ENCODE measurements around the gene MEX3D.

MEX3D gene

GRCh38 chr19:1592755-1593500 is 24.8 kb upstream of the MEX3D start, which contains the start of gene MBD3:
Gene MBD3, minus strand, starts transcription at chr19:1592865. Its CDS starts 234 bp downstream, at chr19:1592631.
- DNase-seq, result peak; percentile 94

- DNase-seq, result peak; percentile 92
These were observed 24.1 kb upstream of the MEX3D start for GRCh38 chr19:1592024-1592754.

GRCh38 chr19:1591421-1592023 is 23.4 kb upstream of the MEX3D start:
- no peak for DNase-seq

- DNase-seq, result peak; percentile 62
These were observed 22.7 kb upstream of the MEX3D start for GRCh38 chr19:1590641-1591397.

- DNase-seq, result no peak
These were observed 19.7 kb upstream of the MEX3D start for GRCh38 chr19:1587872-1588271.

GRCh38 chr19:1585243-1585580 is 17.1 kb upstream of the MEX3D start:
- DNase-seq, result no peak

GRCh38 chr19:1584500-1585242 is 16.5 kb upstream of the MEX3D start:
- DNase-seq, result no peak

- no peak for DNase-seq
These were observed 14.1 kb upstream of the MEX3D start for GRCh38 chr19:1582201-1582600.

GRCh38 chr19:1580957-1581356 is 12.8 kb upstream of the MEX3D start:
- no peak for DNase-seq

- no peak for DNase-seq
These were observed 12.3 kb upstream of the MEX3D start for GRCh38 chr19:1580382-1580781.

GRCh38 chr19:1579222-1579621 is 11.1 kb upstream of the MEX3D start:
- DNase-seq, result no peak

- no peak for DNase-seq
These were observed 9.9 kb upstream of the MEX3D start for GRCh38 chr19:1577929-1578618.

GRCh38 chr19:1577090-1577928 is 9.2 kb upstream of the MEX3D start:
- DNase-seq, result no peak

- DNase-seq, result no peak
These were observed 8.3 kb upstream of the MEX3D start for GRCh38 chr19:1576242-1577089.

GRCh38 chr19:1575323-1576241 is 7.5 kb upstream of the MEX3D start:
- DNase-seq, result no peak

GRCh38 chr19:1574354-1575136 is 6.4 kb upstream of the MEX3D start:
- DNase-seq, result no peak

- no peak for DNase-seq
These were observed 4.7 kb upstream of the MEX3D start for GRCh38 chr19:1572795-1573194.

- DNase-seq, result no peak
These were observed 3.2 kb upstream of the MEX3D start for GRCh38 chr19:1571358-1571757.
